Measurements from ENCODE around the gene N4BP2L2.

The N4BP2L2 gene

GRCh38 chr13:32426990-32427851, 111.4 kb downstream of the N4BP2L2 start:
- TF ChIP-seq, protein P1, sequence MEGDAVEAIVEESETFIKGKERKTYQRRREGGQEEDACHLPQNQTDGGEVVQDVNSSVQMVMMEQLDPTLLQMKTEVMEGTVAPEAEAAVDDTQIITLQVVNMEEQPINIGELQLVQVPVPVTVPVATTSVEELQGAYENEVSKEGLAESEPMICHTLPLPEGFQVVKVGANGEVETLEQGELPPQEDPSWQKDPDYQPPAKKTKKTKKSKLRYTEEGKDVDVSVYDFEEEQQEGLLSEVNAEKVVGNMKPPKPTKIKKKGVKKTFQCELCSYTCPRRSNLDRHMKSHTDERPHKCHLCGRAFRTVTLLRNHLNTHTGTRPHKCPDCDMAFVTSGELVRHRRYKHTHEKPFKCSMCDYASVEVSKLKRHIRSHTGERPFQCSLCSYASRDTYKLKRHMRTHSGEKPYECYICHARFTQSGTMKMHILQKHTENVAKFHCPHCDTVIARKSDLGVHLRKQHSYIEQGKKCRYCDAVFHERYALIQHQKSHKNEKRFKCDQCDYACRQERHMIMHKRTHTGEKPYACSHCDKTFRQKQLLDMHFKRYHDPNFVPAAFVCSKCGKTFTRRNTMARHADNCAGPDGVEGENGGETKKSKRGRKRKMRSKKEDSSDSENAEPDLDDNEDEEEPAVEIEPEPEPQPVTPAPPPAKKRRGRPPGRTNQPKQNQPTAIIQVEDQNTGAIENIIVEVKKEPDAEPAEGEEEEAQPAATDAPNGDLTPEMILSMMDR (IDR thresholded peaks at IDR 0.05; ENCODE audit: borderline replicate concordance, insufficient read depth, low read depth, low read length) = no peak
- peak overlapping the region; percentile 85 for H3K4me3 ChIP-seq (ENCODE audit: low read depth, low read length)

DNA sequence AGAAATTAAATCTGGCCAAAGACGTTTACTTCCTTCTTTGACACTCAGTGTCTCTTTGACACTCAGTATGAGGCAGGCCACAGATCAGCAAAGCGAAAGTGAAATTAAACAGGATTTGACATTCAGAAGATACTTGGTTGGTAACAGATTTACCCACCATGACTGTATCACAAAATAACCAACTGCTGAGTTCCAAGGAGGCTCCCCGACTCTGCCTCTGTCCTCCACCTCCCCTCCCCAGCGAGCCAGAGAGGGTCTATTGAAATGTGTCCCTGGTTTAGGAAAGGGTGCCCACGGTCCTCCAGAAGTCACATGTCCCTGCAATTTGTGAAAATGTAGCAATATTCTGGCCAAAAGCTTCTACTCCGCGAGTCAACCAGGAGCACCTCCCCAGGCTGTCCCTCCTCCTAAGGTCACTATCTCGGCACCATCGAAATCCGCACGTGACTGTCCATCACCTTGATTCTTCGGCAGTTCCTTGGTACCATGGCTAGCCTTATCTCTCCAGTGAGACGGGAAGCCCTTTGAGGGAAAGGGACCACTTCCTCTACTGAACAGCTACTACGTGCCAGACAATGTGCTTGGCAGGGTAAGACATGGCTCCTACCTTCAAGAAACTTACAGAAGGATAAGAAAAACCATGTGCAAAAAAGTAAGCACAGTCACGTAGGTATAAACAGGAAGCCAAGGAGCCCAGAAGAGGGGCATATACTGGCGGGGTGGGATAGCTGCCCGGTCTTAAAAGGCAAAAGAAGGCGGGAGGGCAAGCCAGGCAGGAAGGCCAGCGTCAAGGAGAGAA, 112.2 kb downstream of the N4BP2L2 start:
- TF ChIP-seq, protein P1 (IDR thresholded peaks at IDR 0.05; ENCODE audit: borderline replicate concordance, insufficient read depth, low read depth, low read length) = no peak
- peak overlapping the region; percentile 85 for H3K4me3 ChIP-seq (ENCODE audit: low read depth, low read length)

DNA sequence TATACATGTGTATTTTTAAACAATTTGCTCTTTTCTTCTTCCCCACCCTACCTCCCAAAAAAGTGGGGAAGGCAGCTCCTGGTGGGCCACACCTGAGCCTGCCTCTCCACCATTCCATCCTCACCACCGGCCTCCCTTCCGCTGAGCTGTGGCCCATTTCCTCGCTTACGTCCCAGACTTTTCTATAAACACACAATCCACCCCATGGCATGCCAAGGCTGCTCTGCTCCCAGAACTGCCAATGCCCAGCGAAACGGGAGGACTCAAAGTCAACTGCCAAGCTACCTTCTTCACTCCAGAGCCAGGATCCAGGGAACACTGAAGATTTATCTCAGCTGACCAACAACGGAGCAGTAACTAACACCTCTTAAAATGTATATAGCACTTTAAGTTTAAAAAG, 113.4 kb downstream of the N4BP2L2 start:
- TF ChIP-seq, protein P1 (IDR thresholded peaks at IDR 0.05; ENCODE audit: borderline replicate concordance, insufficient read depth, low read depth, low read length) = no peak
- H3K4me3 ChIP-seq (ENCODE audit: low read depth, low read length) = no peak overlapping the region

DNA sequence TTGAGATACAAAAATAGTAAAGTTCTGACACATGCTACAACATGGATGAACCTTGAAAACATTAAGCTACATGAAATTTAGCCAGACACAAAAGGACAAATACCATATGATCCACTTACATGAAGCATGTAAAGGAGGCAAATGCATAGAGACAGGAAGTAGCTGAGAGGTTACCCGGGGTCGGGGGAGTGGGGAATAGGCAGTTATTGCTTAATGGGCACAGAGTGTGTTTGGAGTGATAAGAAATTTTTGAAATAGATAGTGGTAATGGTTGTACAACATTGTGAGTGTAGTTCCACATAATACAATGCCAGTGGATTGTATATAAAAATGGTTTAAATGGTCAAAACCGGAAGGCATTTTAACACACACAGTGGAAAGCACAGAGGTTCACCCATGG, 115.0 kb downstream of the N4BP2L2 start:
- TF ChIP-seq, protein P1 (IDR thresholded peaks at IDR 0.05; ENCODE audit: borderline replicate concordance, insufficient read depth, low read depth, low read length) = no peak

GRCh38 chr13:32419862-32420261, 118.7 kb downstream of the N4BP2L2 start:
- H3K4me3 ChIP-seq (ENCODE audit: low read depth, low read length) = no peak overlapping the region
- TF ChIP-seq, protein P1 (IDR thresholded peaks at IDR 0.05; ENCODE audit: borderline replicate concordance, insufficient read depth, low read depth, low read length) = no peak

More for the DNA sequence above, 115.0 kb downstream of the N4BP2L2 start:
- H3K4me3 ChIP-seq (ENCODE audit: low read depth, low read length) = no peak overlapping the region

DNA sequence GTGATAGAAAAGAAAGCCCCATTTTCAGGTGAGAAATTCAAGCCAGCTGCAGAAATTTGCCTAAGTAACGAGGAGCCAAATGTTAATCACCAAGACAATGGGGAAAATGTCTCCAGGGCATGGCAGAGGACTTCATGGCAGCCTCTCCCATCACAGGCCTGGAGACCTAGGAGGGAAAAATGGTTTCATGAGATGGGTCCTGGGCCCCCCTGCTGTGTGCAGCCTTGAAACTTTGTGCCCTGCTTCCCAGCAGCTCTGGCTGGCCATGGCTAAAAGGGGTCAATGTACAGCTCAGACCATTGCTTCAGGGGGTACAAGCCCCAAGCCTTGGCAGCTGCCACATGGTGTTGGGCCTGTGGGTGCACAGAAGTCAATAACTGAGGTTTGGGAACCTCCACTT, 120.6 kb downstream of the N4BP2L2 start:
- TF ChIP-seq, protein P1 (IDR thresholded peaks at IDR 0.05; ENCODE audit: borderline replicate concordance, insufficient read depth, low read depth, low read length) = no peak
- H3K4me3 ChIP-seq (ENCODE audit: low read depth, low read length) = no peak overlapping the region

Measured in GM12875 (cell line).